ENCODE data around the gene TEAD4.

Gene TEAD4

GRCh38 chr12:3009780-3010179 lies 50.6 kb downstream of the TEAD4 start:
- H3K27ac ChIP-seq: no peak overlapping the region
- no peak for TF ChIP-seq ZFX (IDR thresholded peaks at IDR 0.05; ENCODE audit: borderline replicate concordance)
- no peak for TF ChIP-seq CTCF (IDR thresholded peaks at IDR 0.05)

GRCh38 chr12:3010214-3010930 lies 51.2 kb downstream of the TEAD4 start:
- TF ChIP-seq ZFX (IDR thresholded peaks at IDR 0.05; ENCODE audit: borderline replicate concordance) (no peak), CTCF (IDR thresholded peaks at IDR 0.05) (no peak)
- no peak overlapping the region for H3K27ac ChIP-seq

- TF ChIP-seq ZFX (IDR thresholded peaks at IDR 0.05; ENCODE audit: borderline replicate concordance) (no peak), CTCF (IDR thresholded peaks at IDR 0.05) (no peak)
- H3K27ac ChIP-seq: no peak overlapping the region
Observed at GRCh38 chr12:3012786-3013185, 53.6 kb downstream of the TEAD4 start.

GRCh38 chr12:3014641-3015040 lies 55.4 kb downstream of the TEAD4 start:
- H3K27ac ChIP-seq: no peak overlapping the region
- no peak for TF ChIP-seq CTCF (IDR thresholded peaks at IDR 0.05)
- no peak for TF ChIP-seq ZFX (IDR thresholded peaks at IDR 0.05; ENCODE audit: borderline replicate concordance)

DNA sequence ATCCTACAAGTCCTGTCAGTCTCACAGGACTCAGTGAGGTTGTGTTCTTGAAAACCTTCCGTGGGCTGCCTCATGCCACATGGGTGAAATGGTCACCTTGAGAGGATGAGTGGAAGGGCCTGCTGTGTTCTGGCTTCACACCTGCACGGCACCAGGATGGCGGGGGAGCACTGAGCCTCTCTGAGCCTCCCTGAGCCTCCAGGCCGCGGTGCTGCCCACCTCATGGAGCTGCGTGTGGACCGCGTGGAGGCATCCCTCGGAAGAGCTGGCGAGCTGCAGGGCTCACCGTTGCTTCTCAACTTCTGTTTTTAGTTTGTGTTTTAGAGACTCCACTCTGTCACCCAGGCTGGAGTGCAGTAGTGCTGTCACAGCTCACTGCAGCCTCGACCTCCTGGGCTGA lies 56.2 kb downstream of the TEAD4 start:
- H3K27ac ChIP-seq: no peak overlapping the region
- TF ChIP-seq ZFX (IDR thresholded peaks at IDR 0.05; ENCODE audit: borderline replicate concordance) (no peak), CTCF (IDR thresholded peaks at IDR 0.05) (no peak)

DNA sequence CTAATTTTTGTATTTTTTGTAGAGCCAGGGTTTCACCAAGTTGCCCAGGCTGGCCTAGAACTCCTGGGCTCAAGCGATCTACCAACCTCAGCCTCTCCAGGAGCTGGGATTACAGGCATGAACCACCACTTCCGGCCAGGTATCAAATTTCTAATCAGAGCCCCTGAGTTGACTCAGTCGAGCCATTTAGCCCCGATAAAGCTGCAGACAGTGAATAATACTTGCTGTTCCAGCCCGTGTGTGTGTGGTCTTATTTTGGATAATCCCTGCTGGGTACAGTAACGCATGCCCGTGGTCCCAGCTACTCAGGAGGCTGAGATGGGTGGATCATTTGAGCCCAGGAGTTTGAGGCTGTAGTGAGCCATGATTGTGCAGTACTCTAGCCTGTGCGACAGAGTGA lies 57.0 kb downstream of the TEAD4 start:
- no peak overlapping the region for H3K27ac ChIP-seq
- no peak for TF ChIP-seq CTCF (IDR thresholded peaks at IDR 0.05)
- TF ChIP-seq ZFX (IDR thresholded peaks at IDR 0.05; ENCODE audit: borderline replicate concordance): no peak

- H3K27ac ChIP-seq: no peak overlapping the region
- TF ChIP-seq CTCF (IDR thresholded peaks at IDR 0.05) (no peak), ZFX (IDR thresholded peaks at IDR 0.05; ENCODE audit: borderline replicate concordance) (no peak)
Observed at GRCh38 chr12:3017281-3017680, 58.1 kb downstream of the TEAD4 start.

Data from 22Rv1 (cell line).